Gastrocnemius medialis (tissue), 4 donors: Measurements from ENCODE around the gene TEKT1. TPM values are rescaled to one million over a fixed set of nuclear protein-coding genes. Genes with fewer than 3 reads are reported as not detected.

Experiments used
- ATAC-seq, 2 donors: fragments of 150-250 bp; one replicate each; pipeline ENCODE4 v1.9.1; 2016
- DNase-seq, 2 donors: peaks; one replicate each; pipeline ENCODE4 v3.0.0-alpha.2; 2019
- H3K27ac ChIP-seq, 4 donors: fragments of 200-600 bp; sonication (generic); 1 replicate in 1 of 4; 2 replicates in 3 of 4; pipeline ENCODE4 v1.5.1; 2016 to 2018; ENCODE audit warnings: mild to moderate bottlenecking in 2 of 4, moderate library complexity in 1 of 4
- H3K27me3 ChIP-seq, 3 donors: fragments of 200-600 bp; sonication (generic) in 2 of 3; 1 replicate in 1 of 3; 2 replicates in 2 of 3; pipeline versions ENCODE4 v1.5.1 to v1.6.0; 2016 to 2019; ENCODE audit warnings: mild to moderate bottlenecking in 1 of 3, moderate library complexity in 1 of 3
- H3K36me3 ChIP-seq, 2 donors: fragments of 200-600 bp; sonication (generic) in 1 of 2; one replicate each; pipeline ENCODE4 v1.5.1; 2017 to 2018
- H3K4me1 ChIP-seq, 2 donors: fragments of 200-600 bp; sonication (generic) in 1 of 2; one replicate each; pipeline ENCODE4 v1.5.1; 2016 to 2017; ENCODE audit warnings: mild to moderate bottlenecking in 2 of 2
- H3K4me3 ChIP-seq, 4 donors: fragments of 200-600 bp; sonication (generic) in 3 of 4; 1 replicate in 1 of 4; 2 replicates in 3 of 4; pipeline ENCODE4 v1.5.1; 2016 to 2019; ENCODE audit warnings: mild to moderate bottlenecking in 2 of 4
- H3K9me3 ChIP-seq, 3 donors: fragments of 200-600 bp; sonication (generic) in 2 of 3; 1 replicate in 1 of 3; 2 replicates in 2 of 3; pipeline ENCODE4 v1.5.1; 2016 to 2019
- CTCF ChIP-seq, 5 experiments: fragments of 450-650 bp in 3 of 5; fragments of 200-600 bp in 2 of 5; sonication (generic) in 2 of 5; IDR thresholded peaks in 4 of 5; conservative IDR thresholded peaks in 1 of 5; 1 replicate in 4 of 5; 2 replicates in 1 of 5; pipeline ENCODE4 v1.5.1; 2016 to 2019; ENCODE audit warnings: antibody characterized with exemption in 5 of 5, mild to moderate bottlenecking in 3 of 5, moderate library complexity in 3 of 5
- POLR2A ChIP-seq, 2 donors: fragments of 450-650 bp; IDR thresholded peaks; one replicate each; pipeline ENCODE4 v1.6.1; 2017; ENCODE audit warnings: antibody characterized with exemption in 2 of 2, mild to moderate bottlenecking in 2 of 2, moderate library complexity in 2 of 2
- in situ Hi-C, 4 donors: fragments of 200-750 bp; cut with MboI; loops; one replicate each; pipeline versions ENCODE4 v1.15.0 to v1.8.0; 2017; ENCODE audit warnings: low sequenced_read_pairs in 4 of 4
- intact Hi-C: fragments of 100-400 bp; cut with DNase I; formaldehyde crosslinking; loops from one replicate; pipeline ENCODE4 v1.15.1; 2023; ENCODE audit warnings: low total_unique reads
- total RNA-seq, 4 donors: library from RNA; depleted of rRNA; stranded (reverse); fragments of >200 nt; gene quantifications; one replicate each; pipeline versions ENCODE4 v1.1.0 to v1.2.3, GENCODE V29; 2016

TEKT1 gene
- total RNA-seq, 4 donors from 2014 or later = not detected

- no peaks in the 10 kb centered on the region for H3K9me3 ChIP-seq
These were observed 15.8 kb downstream of the TEKT1 start for GRCh38 chr17:6815775-6816174.

GRCh38 chr17:6812295-6812694, 19.2 kb downstream of the TEKT1 start:
- Histone ChIP-seq H3K27ac (no peak overlapping the region), H3K9me3 (no peaks in the 10 kb centered on the region), H3K4me1 (no peaks in the 10 kb centered on the region), H3K27me3 (peaks cover 0 to 4% (median 0%) of the 10 kb centered on the region in 3 donors), H3K4me3 (no peak overlapping the region), H3K36me3 (no peaks in the 10 kb centered on the region)
- TF ChIP-seq CTCF (IDR thresholded peaks at IDR 0.05 in 4 of 5, conservative IDR thresholded peaks at IDR 0.05 in 1 of 5) (no peak), POLR2A (IDR thresholded peaks at IDR 0.05) (no peak)
- ATAC-seq = no peak
- intact Hi-C loops (no loop called here), in situ Hi-C loops (no loop called here)
- no peak for DNase-seq

More at GRCh38 chr17:6815775-6816174, 15.8 kb downstream of the TEKT1 start:
- peaks cover 0 to 4% (median 0%) of the 10 kb centered on the region in 3 donors for H3K27me3 ChIP-seq
- in situ Hi-C loops = no loop called here
- no peaks in the 10 kb centered on the region for H3K4me1 ChIP-seq
- ATAC-seq (no peak), DNase-seq (no peak)
- no peak overlapping the region for H3K4me3 ChIP-seq
- H3K36me3 ChIP-seq = no peaks in the 10 kb centered on the region
- TF ChIP-seq CTCF (IDR thresholded peaks at IDR 0.05 in 4 of 5, conservative IDR thresholded peaks at IDR 0.05 in 1 of 5) (no peak), POLR2A (IDR thresholded peaks at IDR 0.05) (no peak)
- intact Hi-C loops = no loop called here
- no peak overlapping the region for H3K27ac ChIP-seq

DNA sequence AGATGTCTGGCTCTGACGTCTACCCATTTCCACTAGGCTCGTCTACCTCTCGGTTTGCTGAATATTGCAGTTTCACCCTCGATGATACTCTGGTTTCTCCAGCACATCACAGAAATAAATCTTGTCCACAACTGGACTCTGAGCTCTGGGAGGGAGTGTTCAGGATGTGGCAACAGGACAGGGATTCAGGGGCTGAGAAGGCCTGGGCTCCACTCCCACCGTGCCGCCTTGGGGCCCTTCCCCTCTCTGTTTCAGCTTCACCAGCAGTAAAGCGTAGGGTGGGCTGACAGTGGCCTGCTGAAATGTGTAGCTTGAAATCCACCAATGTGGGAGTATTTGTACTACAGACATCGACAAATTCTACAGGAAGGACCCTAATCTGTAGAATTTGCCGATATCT, 20.0 kb downstream of the TEKT1 start:
- no peaks in the 10 kb centered on the region for H3K4me1 ChIP-seq
- intact Hi-C loops = no loop called here

GRCh38 chr17:6800422-6801027, 31.0 kb downstream of the TEKT1 start:
- no peak for TF ChIP-seq CTCF (IDR thresholded peaks at IDR 0.05 in 4 of 5, conservative IDR thresholded peaks at IDR 0.05 in 1 of 5)
- no peak for TF ChIP-seq POLR2A (IDR thresholded peaks at IDR 0.05)
- no peak for ATAC-seq
- Histone ChIP-seq H3K36me3 (no peaks in the 10 kb centered on the region), H3K9me3 (no peaks in the 10 kb centered on the region), H3K4me1 (no peaks in the 10 kb centered on the region), H3K27ac (no peak overlapping the region), H3K4me3 (no peak overlapping the region), H3K27me3 (peaks cover 0 to 3% (median 0%) of the 10 kb centered on the region in 3 donors)
- no peak for DNase-seq
- in situ Hi-C loops (no loop called here), intact Hi-C loops (no loop called here)

More for the DNA sequence above, 20.0 kb downstream of the TEKT1 start:
- no peak for ATAC-seq
- Histone ChIP-seq H3K27ac (no peak overlapping the region), H3K9me3 (no peaks in the 10 kb centered on the region), H3K27me3 (peaks cover 0 to 4% (median 0%) of the 10 kb centered on the region in 3 donors), H3K4me3 (no peak overlapping the region), H3K36me3 (no peaks in the 10 kb centered on the region)
- no peak for DNase-seq
- TF ChIP-seq POLR2A (IDR thresholded peaks at IDR 0.05) = no peak
- TF ChIP-seq CTCF (IDR thresholded peaks at IDR 0.05 in 4 of 5, conservative IDR thresholded peaks at IDR 0.05 in 1 of 5) = no peak
- in situ Hi-C loops = no loop called here

GRCh38 chr17:6799738-6800137, 31.8 kb downstream of the TEKT1 start:
- in situ Hi-C loops (loop anchor here in 1 of 4 donors (25.0 kb wide), 1 partner anchor 112 kb away; no protein-coding TSS in a partner anchor), intact Hi-C loops (no loop called here)
- no peak overlapping the region for H3K27ac ChIP-seq
- H3K27me3 ChIP-seq = peaks cover 0 to 3% (median 0%) of the 10 kb centered on the region in 3 donors
- no peaks in the 10 kb centered on the region for H3K9me3 ChIP-seq
- H3K4me3 ChIP-seq = no peak overlapping the region
- no peaks in the 10 kb centered on the region for H3K36me3 ChIP-seq
- no peaks in the 10 kb centered on the region for H3K4me1 ChIP-seq
- no peak for TF ChIP-seq CTCF (IDR thresholded peaks at IDR 0.05 in 4 of 5, conservative IDR thresholded peaks at IDR 0.05 in 1 of 5)
- no peak for TF ChIP-seq POLR2A (IDR thresholded peaks at IDR 0.05)
- ATAC-seq (no peak), DNase-seq (no peak)
